ENCODE results near the gene ASTE1.

ASTE1 gene

GRCh38 chr3:130981469-130981868 lies 45.2 kb downstream of the ASTE1 start:
- no peak for TF ChIP-seq CSRNP3 (CRISPR knock-in tag; IDR thresholded peaks at IDR 0.05)
- no peak for TF ChIP-seq TOX (CRISPR knock-in tag; IDR thresholded peaks at IDR 0.05; ENCODE audit: borderline replicate concordance)
- TF ChIP-seq ISL1 (CRISPR knock-in tag; IDR thresholded peaks at IDR 0.05), result no peak
- TF ChIP-seq PPARA (CRISPR knock-in tag; IDR thresholded peaks at IDR 0.05; ENCODE audit: borderline replicate concordance), result no peak
- no peak for TF ChIP-seq BACH2 (CRISPR knock-in tag; IDR thresholded peaks at IDR 0.05; ENCODE audit: borderline replicate concordance)
- no peak for TF ChIP-seq TCF4 (CRISPR knock-in tag; IDR thresholded peaks at IDR 0.05; ENCODE audit: borderline replicate concordance)
- TF ChIP-seq ZFP30 (CRISPR knock-in tag; IDR thresholded peaks at IDR 0.05), result no peak
- TF ChIP-seq RARB (CRISPR knock-in tag; IDR thresholded peaks at IDR 0.05), result no peak
- TF ChIP-seq ZNF565 (CRISPR knock-in tag; conservative IDR thresholded peaks at IDR 0.05; ENCODE audit: low read depth), result no peak
- TF ChIP-seq PATZ1 (CRISPR knock-in tag; IDR thresholded peaks at IDR 0.05; ENCODE audit: borderline replicate concordance), result no peak
- no peak for ATAC-seq

DNA sequence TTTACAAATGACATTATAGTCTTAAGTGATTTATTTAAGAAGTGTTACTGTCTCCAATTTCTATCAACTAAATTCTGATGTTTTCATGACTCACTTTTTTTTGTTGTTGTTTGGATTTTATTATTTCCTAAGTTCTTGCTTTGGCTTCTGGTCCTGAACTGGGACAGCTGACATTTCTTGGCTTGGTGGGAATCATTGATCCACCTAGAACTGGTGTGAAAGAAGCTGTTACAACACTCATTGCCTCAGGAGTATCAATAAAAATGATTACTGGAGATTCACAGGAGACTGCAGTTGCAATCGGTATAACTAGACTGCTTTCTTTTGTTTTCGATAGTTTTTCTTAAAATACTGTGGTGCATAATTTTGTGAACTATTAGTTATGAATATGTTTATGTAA lies 47.5 kb downstream of the ASTE1 start:
- TF ChIP-seq, protein P1, sequence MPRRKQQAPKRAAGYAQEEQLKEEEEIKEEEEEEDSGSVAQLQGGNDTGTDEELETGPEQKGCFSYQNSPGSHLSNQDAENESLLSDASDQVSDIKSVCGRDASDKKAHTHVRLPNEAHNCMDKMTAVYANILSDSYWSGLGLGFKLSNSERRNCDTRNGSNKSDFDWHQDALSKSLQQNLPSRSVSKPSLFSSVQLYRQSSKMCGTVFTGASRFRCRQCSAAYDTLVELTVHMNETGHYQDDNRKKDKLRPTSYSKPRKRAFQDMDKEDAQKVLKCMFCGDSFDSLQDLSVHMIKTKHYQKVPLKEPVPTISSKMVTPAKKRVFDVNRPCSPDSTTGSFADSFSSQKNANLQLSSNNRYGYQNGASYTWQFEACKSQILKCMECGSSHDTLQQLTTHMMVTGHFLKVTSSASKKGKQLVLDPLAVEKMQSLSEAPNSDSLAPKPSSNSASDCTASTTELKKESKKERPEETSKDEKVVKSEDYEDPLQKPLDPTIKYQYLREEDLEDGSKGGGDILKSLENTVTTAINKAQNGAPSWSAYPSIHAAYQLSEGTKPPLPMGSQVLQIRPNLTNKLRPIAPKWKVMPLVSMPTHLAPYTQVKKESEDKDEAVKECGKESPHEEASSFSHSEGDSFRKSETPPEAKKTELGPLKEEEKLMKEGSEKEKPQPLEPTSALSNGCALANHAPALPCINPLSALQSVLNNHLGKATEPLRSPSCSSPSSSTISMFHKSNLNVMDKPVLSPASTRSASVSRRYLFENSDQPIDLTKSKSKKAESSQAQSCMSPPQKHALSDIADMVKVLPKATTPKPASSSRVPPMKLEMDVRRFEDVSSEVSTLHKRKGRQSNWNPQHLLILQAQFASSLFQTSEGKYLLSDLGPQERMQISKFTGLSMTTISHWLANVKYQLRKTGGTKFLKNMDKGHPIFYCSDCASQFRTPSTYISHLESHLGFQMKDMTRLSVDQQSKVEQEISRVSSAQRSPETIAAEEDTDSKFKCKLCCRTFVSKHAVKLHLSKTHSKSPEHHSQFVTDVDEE (CRISPR knock-in tag; IDR thresholded peaks at IDR 0.05), result no peak
- no peak for TF ChIP-seq ZFP3 (CRISPR knock-in tag; IDR thresholded peaks at IDR 0.05)
- TF ChIP-seq PATZ1 (CRISPR knock-in tag; IDR thresholded peaks at IDR 0.05; ENCODE audit: borderline replicate concordance), result no peak
- no peak for TF ChIP-seq CSDC2 (CRISPR knock-in tag; IDR thresholded peaks at IDR 0.05)
- no peak for TF ChIP-seq RARB (CRISPR knock-in tag; IDR thresholded peaks at IDR 0.05)
- no peak for TF ChIP-seq ZNF565 (CRISPR knock-in tag; conservative IDR thresholded peaks at IDR 0.05; ENCODE audit: low read depth)
- no peak for TF ChIP-seq ESRRG (CRISPR knock-in tag; IDR thresholded peaks at IDR 0.05)
- TF ChIP-seq ZFP30 (CRISPR knock-in tag; IDR thresholded peaks at IDR 0.05), result no peak
- no peak for TF ChIP-seq CREB5 (CRISPR knock-in tag; IDR thresholded peaks at IDR 0.05; ENCODE audit: low read depth)
- no peak for TF ChIP-seq PPARA (CRISPR knock-in tag; IDR thresholded peaks at IDR 0.05; ENCODE audit: borderline replicate concordance)
- no peak for ATAC-seq

DNA sequence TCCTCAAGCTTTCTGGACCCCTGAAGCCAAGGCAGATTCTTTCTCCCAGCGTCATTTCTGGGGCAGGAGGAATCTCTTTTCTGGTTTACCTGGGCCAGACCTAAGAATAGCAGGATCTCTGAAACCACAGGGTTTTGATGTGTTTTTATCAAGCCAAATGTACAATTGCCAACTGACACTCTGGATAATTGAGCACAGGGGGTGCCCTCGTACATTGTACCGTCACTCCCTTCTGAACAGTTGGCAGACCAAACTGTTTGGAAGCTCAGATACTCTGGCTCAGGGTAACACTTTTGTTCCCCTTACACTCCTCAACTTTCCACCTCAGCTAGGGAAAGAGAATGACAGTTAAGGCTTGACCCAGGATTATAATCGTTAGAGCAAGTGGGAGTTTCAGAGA lies 49.9 kb downstream of the ASTE1 start:
- ATAC-seq, result no peak
- no peak for TF ChIP-seq ISL1 (CRISPR knock-in tag; IDR thresholded peaks at IDR 0.05)
- TF ChIP-seq TOX (CRISPR knock-in tag; IDR thresholded peaks at IDR 0.05; ENCODE audit: borderline replicate concordance), result no peak
- TF ChIP-seq ZFP30 (CRISPR knock-in tag; IDR thresholded peaks at IDR 0.05), result no peak
- TF ChIP-seq ZNF8 (CRISPR knock-in tag; IDR thresholded peaks at IDR 0.05), result no peak
- TF ChIP-seq ESRRG (CRISPR knock-in tag; IDR thresholded peaks at IDR 0.05), result no peak
- TF ChIP-seq ZC3H10 (CRISPR knock-in tag; IDR thresholded peaks at IDR 0.05), result no peak
- TF ChIP-seq GLIS3 (CRISPR knock-in tag; IDR thresholded peaks at IDR 0.05), result no peak
- TF ChIP-seq PATZ1 (CRISPR knock-in tag; IDR thresholded peaks at IDR 0.05; ENCODE audit: borderline replicate concordance), result no peak
- TF ChIP-seq, protein P1 (CRISPR knock-in tag; IDR thresholded peaks at IDR 0.05), result no peak
- no peak for TF ChIP-seq CREB5 (CRISPR knock-in tag; IDR thresholded peaks at IDR 0.05; ENCODE audit: low read depth)
- no peak for TF ChIP-seq CSDC2 (CRISPR knock-in tag; IDR thresholded peaks at IDR 0.05)
